Thymus (tissue), 11 donors: ENCODE data around the gene PARP15. TPM values are rescaled to one million over a fixed set of nuclear protein-coding genes. Genes with fewer than 3 reads are reported as not detected.

Source experiments
- DNase-seq, 9 donors: peaks; one replicate each; pipeline ENCODE4 v3.0.0-alpha.2; 2013; ENCODE audit warnings: low spot score in 9 of 9, low read depth in 6 of 9, missing footprints in 1 of 9
- H3K27ac ChIP-seq, 2 donors: one replicate each; pipeline ENCODE4 v1.5.1; 2013; ENCODE audit warnings: control low read depth in 1 of 2, low read depth in 1 of 2, low read length in 1 of 2, mild to moderate bottlenecking in 1 of 2, moderate library complexity in 1 of 2
- H3K27me3 ChIP-seq, 2 donors: one replicate each; pipeline ENCODE4 v1.5.1; 2013; ENCODE audit warnings: low read length in 1 of 2; ENCODE audit not compliant: control insufficient read depth in 2 of 2, insufficient read depth in 1 of 2
- H3K36me3 ChIP-seq, 2 donors: one replicate each; pipeline ENCODE4 v1.5.1; 2013; ENCODE audit warnings: low read length in 1 of 2, mild to moderate bottlenecking in 1 of 2, moderate library complexity in 1 of 2; ENCODE audit not compliant: control insufficient read depth in 2 of 2, insufficient read depth in 2 of 2
- H3K4me1 ChIP-seq, 2 donors: one replicate each; pipeline ENCODE4 v1.5.1; 2013; ENCODE audit warnings: low read length in 2 of 2; ENCODE audit not compliant: control insufficient read depth in 2 of 2, insufficient read depth in 2 of 2
- H3K4me3 ChIP-seq, 2 donors: one replicate each; pipeline ENCODE4 v1.5.1; 2013; ENCODE audit warnings: low read length in 2 of 2, control low read depth in 1 of 2, mild to moderate bottlenecking in 1 of 2
- H3K9me3 ChIP-seq, 2 donors: one replicate each; pipeline ENCODE4 v1.5.1; 2013; ENCODE audit warnings: low read length in 1 of 2, mild to moderate bottlenecking in 1 of 2; ENCODE audit not compliant: control insufficient read depth in 2 of 2, insufficient read depth in 1 of 2
- WGBS: extraction: QIAGEN DNeasy Blood & Tissue Kit; methylation state at CpG from one replicate; pipeline ENCODE4 v1.1.7; 2013; 5-methylcytosine and 5-hydroxymethylcytosine counted together
- polyA plus RNA-seq: library from polyadenylated mRNA; stranded (reverse); fragments of 200-250 nt; gene quantifications from one replicate; pipeline ENCODE4 v1.2.3, GENCODE V29; 2013
- total RNA-seq: library from RNA; stranded (reverse); fragments of 120-200 nt; gene quantifications from one replicate; pipeline ENCODE4 v1.2.4, GENCODE V29; 2013
- donor health status: healthy.

PARP15 gene
- total and polyA plus RNA-seq, 2 donors, result 6.8 to 15.7 TPM

DNA sequence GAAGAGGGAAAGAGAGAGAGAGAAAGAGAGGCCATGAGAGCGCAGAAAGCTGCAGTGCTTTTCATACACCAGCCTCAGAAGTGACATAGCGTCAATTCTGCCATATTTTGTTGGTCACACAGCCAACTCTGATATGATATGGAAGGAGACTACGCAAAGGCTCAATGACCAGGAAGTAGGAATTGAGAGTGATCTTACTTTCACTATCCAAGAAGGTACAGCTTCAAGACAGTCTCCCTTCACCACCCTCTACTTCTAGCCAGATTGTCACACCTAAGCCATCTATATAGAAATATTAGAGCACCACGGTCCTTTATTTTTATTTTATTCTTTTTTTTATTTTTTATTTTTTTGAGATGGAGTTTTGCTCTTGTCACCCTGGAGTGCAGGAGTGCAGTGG, 21.1 kb downstream of the PARP15 start:
- Histone ChIP-seq H3K4me1 (no peaks in the 10 kb centered on the region), H3K36me3 (no peaks in the 10 kb centered on the region), H3K27ac (no peak overlapping the region), H3K9me3 (no peaks in the 10 kb centered on the region), H3K27me3 (no peaks in the 10 kb centered on the region), H3K4me3 (no peak overlapping the region)
- no peak for DNase-seq
- WGBS, result 74% methylated on average over 4 of the region's 4 CpGs

DNA sequence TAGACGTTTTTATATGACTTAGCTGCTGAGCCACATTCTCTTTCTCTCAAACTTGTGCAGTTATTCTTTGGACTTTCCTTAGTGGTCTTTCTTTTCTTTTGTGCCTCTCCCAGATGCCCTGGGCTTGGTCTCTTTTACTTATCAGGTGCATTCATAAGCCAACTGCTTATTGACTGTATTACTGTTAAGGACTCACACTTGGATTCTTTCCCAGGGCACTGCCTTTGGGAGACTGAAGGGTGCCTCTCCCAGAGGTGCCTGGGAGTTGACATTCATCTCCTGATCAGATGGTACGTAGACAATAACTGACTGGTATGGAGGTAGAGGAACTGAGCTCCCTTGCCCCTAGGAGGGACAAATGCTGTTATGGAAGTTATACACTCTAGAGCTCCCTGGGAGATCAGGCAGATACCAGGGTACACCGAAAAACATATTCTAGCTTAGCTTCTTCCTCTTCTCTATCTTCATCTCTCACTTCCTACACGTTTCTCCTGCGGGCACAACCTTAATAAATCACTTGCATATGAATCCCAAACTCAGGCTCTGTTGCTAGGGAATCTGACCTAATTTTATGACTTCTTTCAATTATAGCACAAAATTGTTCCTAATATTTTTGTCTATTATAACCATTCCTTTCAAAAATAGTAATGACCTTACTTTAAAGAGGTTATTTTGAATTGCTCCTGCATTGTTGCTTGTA, 24.7 kb downstream of the PARP15 start:
- Histone ChIP-seq H3K36me3 (no peaks in the 10 kb centered on the region), H3K27ac (no peak overlapping the region), H3K4me3 (no peak overlapping the region), H3K9me3 (no peaks in the 10 kb centered on the region), H3K27me3 (no peaks in the 10 kb centered on the region), H3K4me1 (no peaks in the 10 kb centered on the region)
- WGBS, result 76% methylated on average over 5 of the region's 5 CpGs
- no peak for DNase-seq

DNA sequence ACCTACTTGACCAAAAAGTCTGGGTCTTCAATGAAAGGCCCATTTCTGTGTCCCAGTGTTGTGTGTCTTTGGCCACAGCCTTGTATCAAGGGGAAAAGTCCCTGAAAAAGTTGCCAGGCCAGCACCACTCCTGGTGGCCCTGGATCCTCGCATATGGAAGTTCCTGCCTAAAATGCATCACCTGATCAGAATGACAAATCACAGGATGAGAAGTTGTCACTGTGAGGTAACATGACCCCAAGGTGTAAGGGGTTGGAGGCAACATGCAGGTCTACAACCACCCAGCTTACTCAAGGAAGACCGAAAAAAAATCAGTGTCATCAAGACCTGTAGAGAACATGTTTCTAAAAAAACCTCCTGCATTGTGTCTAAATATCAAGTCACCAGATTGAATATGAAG, 25.6 kb downstream of the PARP15 start:
- Histone ChIP-seq H3K27me3 (no peaks in the 10 kb centered on the region), H3K9me3 (no peaks in the 10 kb centered on the region), H3K4me1 (no peaks in the 10 kb centered on the region), H3K27ac (no peak overlapping the region), H3K36me3 (no peaks in the 10 kb centered on the region), H3K4me3 (no peak overlapping the region)
- no peak for DNase-seq
- 95% methylated on average over 2 of the region's 2 CpGs for WGBS

DNA sequence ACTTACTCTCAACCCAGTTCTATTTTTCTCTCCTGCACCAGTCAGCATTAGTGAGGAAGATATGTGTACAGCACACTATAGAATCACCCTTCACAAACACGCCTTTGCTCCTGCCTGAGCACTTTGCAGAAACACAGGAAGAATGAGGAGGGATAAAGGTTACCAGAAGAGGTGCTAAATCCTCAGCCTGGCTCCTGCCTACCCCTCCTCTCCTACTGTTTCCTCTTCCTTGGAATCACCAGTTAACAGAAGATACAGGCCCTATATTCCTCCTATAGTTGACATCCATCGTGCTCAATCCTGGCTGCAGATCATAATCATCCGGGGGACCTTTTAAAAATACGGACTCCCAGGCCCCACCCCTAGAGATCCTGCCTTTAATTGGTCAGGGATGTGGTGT, 28.9 kb downstream of the PARP15 start:
- no peaks in the 10 kb centered on the region for H3K27me3 ChIP-seq
- H3K36me3 ChIP-seq, result peaks cover 0 to 2% of the 10 kb centered on the region in 2 donors
- no peak overlapping the region for H3K4me3 ChIP-seq
- no peak for DNase-seq
- WGBS, result 80% methylated on average over 4 of the region's 4 CpGs
- no peaks in the 10 kb centered on the region for H3K4me1 ChIP-seq
- H3K27ac ChIP-seq, result no peak overlapping the region
- no peaks in the 10 kb centered on the region for H3K9me3 ChIP-seq

DNA sequence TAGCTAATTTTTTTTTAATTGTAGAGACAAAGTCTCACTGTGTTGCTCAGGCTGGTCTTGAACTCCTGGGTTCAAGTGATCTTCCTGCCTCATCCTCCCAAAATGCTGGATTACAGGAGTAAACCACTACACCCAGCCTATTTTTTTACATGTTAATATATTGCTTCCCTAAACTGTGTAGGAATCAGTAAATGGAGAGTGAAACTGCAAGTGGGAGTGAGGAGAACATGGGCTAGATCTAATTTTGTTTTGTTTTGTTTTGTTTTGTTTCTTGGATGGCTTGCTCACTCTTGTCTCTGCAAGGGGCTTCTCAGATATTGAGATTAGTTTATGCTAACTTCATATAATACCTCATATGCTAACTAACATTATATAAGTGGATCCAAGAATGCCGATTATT, 31.5 kb downstream of the PARP15 start:
- H3K27me3 ChIP-seq, result no peaks in the 10 kb centered on the region
- no peaks in the 10 kb centered on the region for H3K9me3 ChIP-seq
- no peak overlapping the region for H3K4me3 ChIP-seq
- H3K4me1 ChIP-seq, result no peaks in the 10 kb centered on the region
- no peak for DNase-seq
- H3K36me3 ChIP-seq, result peaks cover 0 to 2% of the 10 kb centered on the region in 2 donors
- H3K27ac ChIP-seq, result no peak overlapping the region
- WGBS, result 100% methylated on average over 1 of the region's 1 CpG

DNA sequence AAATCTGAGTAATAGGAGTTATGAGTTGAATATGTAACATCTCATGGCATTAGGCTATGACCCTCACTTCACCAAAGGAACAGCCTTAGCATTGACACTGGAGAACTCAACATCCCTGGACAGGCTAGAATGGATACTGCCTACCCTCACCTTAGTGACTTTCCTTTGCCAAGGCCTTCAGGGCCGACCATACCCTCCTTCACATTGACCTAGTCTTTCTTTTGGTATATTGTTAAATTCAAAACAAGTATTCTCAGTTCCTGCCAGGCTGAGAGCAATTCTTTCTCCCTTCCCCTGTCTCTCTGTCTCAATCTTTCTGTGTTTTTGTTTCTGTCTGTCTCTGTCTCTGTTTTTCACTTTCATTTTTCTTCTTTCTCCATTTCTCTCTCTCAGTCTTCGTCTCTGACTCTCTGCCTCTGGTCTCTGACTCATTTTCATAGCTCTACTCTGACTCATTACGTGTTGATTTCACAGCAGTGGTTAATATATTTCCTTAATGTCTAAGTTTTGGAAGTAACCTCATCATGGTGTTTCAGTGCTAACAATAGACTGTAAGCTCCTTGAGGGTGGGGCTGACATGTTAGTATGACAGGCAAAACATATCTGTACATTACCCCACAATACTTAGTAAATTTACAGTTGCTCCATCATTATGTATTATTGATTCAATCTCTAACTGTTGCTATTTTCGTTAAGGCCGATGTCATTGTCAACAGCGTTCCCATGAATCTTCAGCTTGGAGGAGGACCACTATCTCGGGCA, 32.5 kb downstream of the PARP15 start:
- Histone ChIP-seq H3K36me3 (peaks cover 0 to 2% of the 10 kb centered on the region in 2 donors), H3K4me1 (no peaks in the 10 kb centered on the region), H3K27me3 (no peaks in the 10 kb centered on the region), H3K9me3 (no peaks in the 10 kb centered on the region), H3K27ac (no peak overlapping the region), H3K4me3 (no peak overlapping the region)
- DNase-seq, result peak in 1 of 9 donors; percentile 18
- 96% methylated on average over 7 of the region's 7 CpGs for WGBS

DNA sequence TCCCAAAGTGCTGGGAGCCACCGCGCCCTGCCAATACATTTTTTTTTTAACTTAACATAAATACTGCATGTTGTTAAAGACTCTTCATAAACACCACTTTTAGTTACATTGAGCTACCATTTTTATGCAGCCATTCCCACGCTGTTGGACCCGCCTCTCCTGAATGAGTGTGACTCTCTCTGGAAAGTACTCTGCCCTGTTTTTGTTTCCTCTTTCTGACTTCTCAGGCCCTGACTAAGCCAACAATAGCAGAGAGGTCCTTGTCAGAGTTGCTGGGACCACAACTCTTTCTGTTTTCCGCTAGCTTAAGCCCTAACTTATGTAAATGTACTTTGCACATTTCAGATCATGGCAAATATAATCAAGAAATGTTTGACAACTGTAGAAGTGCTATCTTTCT, 35.2 kb downstream of the PARP15 start:
- Histone ChIP-seq H3K27ac (no peak overlapping the region), H3K4me1 (no peaks in the 10 kb centered on the region), H3K36me3 (peaks cover 0 to 9% of the 10 kb centered on the region in 2 donors), H3K9me3 (no peaks in the 10 kb centered on the region), H3K27me3 (no peaks in the 10 kb centered on the region), H3K4me3 (no peak overlapping the region)
- no peak for DNase-seq
- 98% methylated on average over 5 of the region's 5 CpGs for WGBS

DNA sequence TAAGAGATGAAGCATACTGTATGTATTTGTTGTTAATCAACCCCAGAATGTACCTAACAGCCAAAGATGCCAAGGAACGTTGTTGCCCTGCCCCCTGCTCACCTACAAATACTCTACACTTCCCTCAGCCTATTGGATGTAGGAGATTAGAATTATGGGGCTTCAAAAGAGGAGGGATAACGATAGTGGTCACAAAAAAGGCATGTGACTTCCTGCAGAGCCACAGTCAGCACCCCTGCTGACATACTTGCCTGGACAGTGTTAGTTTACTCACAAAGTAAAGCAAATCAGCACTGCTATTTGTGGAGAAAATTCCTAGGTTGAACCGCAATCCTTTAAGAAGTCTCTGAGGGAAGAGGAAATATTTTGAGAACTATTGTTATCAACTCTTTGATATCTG, 37.9 kb downstream of the PARP15 start:
- no peak for DNase-seq
- Histone ChIP-seq H3K4me3 (no peak overlapping the region), H3K27me3 (no peaks in the 10 kb centered on the region), H3K27ac (no peak overlapping the region), H3K4me1 (no peaks in the 10 kb centered on the region), H3K36me3 (peaks cover 0 to 9% of the 10 kb centered on the region in 2 donors), H3K9me3 (no peaks in the 10 kb centered on the region)
- WGBS, result 88% methylated on average over 3 of the region's 3 CpGs

DNA sequence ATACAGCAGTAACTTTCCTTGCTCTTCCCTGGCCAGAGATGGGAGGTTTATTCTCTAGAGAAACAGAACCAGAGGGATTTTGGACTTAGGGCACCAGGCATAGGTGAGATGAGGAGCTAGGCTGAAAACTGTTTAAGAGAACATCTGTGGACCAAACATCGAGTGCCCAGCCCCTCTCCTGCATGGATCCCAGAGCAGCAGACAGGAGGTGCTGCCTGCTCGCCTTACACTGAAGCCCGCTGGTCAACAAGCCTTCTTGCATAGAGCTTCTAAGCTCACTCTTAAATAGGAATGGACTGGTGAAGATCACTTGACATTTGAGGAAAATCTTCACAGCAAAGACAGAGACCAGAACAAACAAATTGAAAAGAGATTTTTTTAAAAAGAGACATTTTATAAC, 41.2 kb downstream of the PARP15 start:
- H3K27ac ChIP-seq, result no peak overlapping the region

More for the DNA sequence above, 41.2 kb downstream of the PARP15 start:
- peaks cover 4 to 13% of the 10 kb centered on the region in 2 donors for H3K36me3 ChIP-seq
- no peaks in the 10 kb centered on the region for H3K4me1 ChIP-seq
- H3K4me3 ChIP-seq, result no peak overlapping the region
- no peaks in the 10 kb centered on the region for H3K9me3 ChIP-seq
- no peak for DNase-seq
- WGBS, result 99% methylated on average over 3 of the region's 3 CpGs
- H3K27me3 ChIP-seq, result no peaks in the 10 kb centered on the region
